CD14-positive monocyte (primary cell): ENCODE results near the gene AADACL4. TPM values are rescaled to one million over a fixed set of nuclear protein-coding genes. Genes with fewer than 3 reads are reported as not detected.
A peak's percentile ranks its signal among the peaks of the same experiment; 100 is the strongest.

Source experiments
- DNase-seq, 3 donors: peaks; one replicate each; pipeline ENCODE4 v3.0.0-alpha.2; 2011 to 2022
- H2AFZ ChIP-seq: 2 replicates; pipeline ENCODE4 v1.6.0; 2012; ENCODE audit warnings: mild to moderate bottlenecking, low read depth, low read length, inconsistent platforms; ENCODE audit not compliant: insufficient read depth, poor library complexity, severe bottlenecking
- H3K27ac ChIP-seq, 2 donors: 1 replicate in 1 of 2; 2 replicates in 1 of 2; pipeline ENCODE4 v1.5.1; 2012 to 2013; ENCODE audit warnings: low read length in 2 of 2, control low read depth in 1 of 2, inconsistent platforms in 1 of 2, low read depth in 1 of 2, mild to moderate bottlenecking in 1 of 2
- H3K27me3 ChIP-seq, 2 donors: one replicate each; pipeline versions ENCODE4 v1.6.0 to v1.6.1; 2011 to 2013; ENCODE audit warnings: low read length in 2 of 2; ENCODE audit not compliant: control insufficient read depth in 2 of 2, insufficient read depth in 2 of 2
- H3K36me3 ChIP-seq, 2 donors: replicated peaks in 1 of 2; 1 replicate in 1 of 2; 2 replicates in 1 of 2; pipeline versions ENCODE4 v1.5.1 to v1.6.1; 2012 to 2013; ENCODE audit warnings: low read length in 2 of 2, control low read depth in 1 of 2, inconsistent platforms in 1 of 2, mild to moderate bottlenecking in 1 of 2; ENCODE audit not compliant: insufficient read depth in 2 of 2, control insufficient read depth in 1 of 2
- H3K4me1 ChIP-seq, 2 donors: 1 replicate in 1 of 2; 2 replicates in 1 of 2; pipeline versions ENCODE4 v1.5.1 to v1.6.1; 2012 to 2013; ENCODE audit warnings: low read length in 2 of 2, control low read depth in 1 of 2, inconsistent platforms in 1 of 2, mild to moderate bottlenecking in 1 of 2, moderate library complexity in 1 of 2; ENCODE audit not compliant: insufficient read depth in 2 of 2, control insufficient read depth in 1 of 2
- H3K4me2 ChIP-seq: replicated peaks from 2 replicates; pipeline ENCODE3; 2012; ENCODE audit warnings: low read length, moderate library complexity, mild to moderate bottlenecking; ENCODE audit not compliant: poor library complexity, severe bottlenecking; ENCODE audit errors: extremely low read depth
- H3K4me3 ChIP-seq, 3 experiments: fragments of 200-600 bp in 1 of 3; sonication (generic) in 1 of 3; replicated peaks in 1 of 3; 1 replicate in 2 of 3; 2 replicates in 1 of 3; pipeline ENCODE4 v1.5.1; 2011 to 2013; ENCODE audit warnings: low read length in 3 of 3, mild to moderate bottlenecking in 3 of 3, control low read depth in 2 of 3, low read depth in 2 of 3, inconsistent platforms in 1 of 3, moderate library complexity in 1 of 3
- H3K79me2 ChIP-seq: 2 replicates; pipeline ENCODE4 v1.6.0; 2012; ENCODE audit warnings: mild to moderate bottlenecking, control low read depth, inconsistent platforms, low read length, moderate library complexity; ENCODE audit not compliant: insufficient read depth
- H3K9ac ChIP-seq: 2 replicates; pipeline ENCODE4 v1.6.0; 2017; ENCODE audit warnings: low read length, mild to moderate bottlenecking; ENCODE audit not compliant: insufficient read depth, poor library complexity, severe bottlenecking
- H3K9me3 ChIP-seq, 2 donors: replicated peaks in 1 of 2; 1 replicate in 1 of 2; 2 replicates in 1 of 2; pipeline versions ENCODE4 v1.5.1 to v1.6.1; 2012 to 2013; ENCODE audit warnings: low read length in 2 of 2, control low read depth in 1 of 2; ENCODE audit not compliant: control insufficient read depth in 1 of 2, insufficient read depth in 1 of 2
- H4K20me1 ChIP-seq: 2 replicates; pipeline ENCODE4 v1.6.0; 2012; ENCODE audit warnings: mild to moderate bottlenecking, low read length, control low read depth, moderate library complexity; ENCODE audit not compliant: insufficient read depth
- H3K27ac Mint-ChIP-seq, 7 donors: one replicate each; pipeline ENCODE4 v1.8.0; 2020; ENCODE audit warnings: mild to moderate bottlenecking in 7 of 7, mixed read lengths in 7 of 7, moderate library complexity in 6 of 7, inconsistent platforms in 2 of 7
- H3K27me3 Mint-ChIP-seq, 3 donors: one replicate each; pipeline ENCODE4 v1.8.0; 2021 to 2022; ENCODE audit warnings: low read depth in 3 of 3, mild to moderate bottlenecking in 3 of 3, mixed read lengths in 3 of 3, moderate library complexity in 3 of 3, inconsistent platforms in 1 of 3
- H3K36me3 Mint-ChIP-seq, 2 donors: one replicate each; pipeline ENCODE4 v1.8.0; 2020; ENCODE audit warnings: mixed read lengths in 2 of 2, inconsistent platforms in 1 of 2, mild to moderate bottlenecking in 1 of 2
- H3K4me1 Mint-ChIP-seq: one replicate; pipeline ENCODE4 v1.8.0; 2020; ENCODE audit warnings: mild to moderate bottlenecking, mixed read lengths
- H3K4me3 Mint-ChIP-seq, 2 donors: one replicate each; pipeline ENCODE4 v1.8.0; 2020; ENCODE audit warnings: mild to moderate bottlenecking in 2 of 2, mixed read lengths in 2 of 2, moderate library complexity in 1 of 2
- H3K9me3 Mint-ChIP-seq, 7 donors: one replicate each; pipeline ENCODE4 v1.8.0; 2020 to 2022; ENCODE audit warnings: mixed read lengths in 7 of 7, mild to moderate bottlenecking in 6 of 7, moderate library complexity in 6 of 7, inconsistent platforms in 2 of 7
- CTCF ChIP-seq: fragments of 200-600 bp; IDR thresholded peaks from one replicate; pipeline ENCODE4 v1.8.0; 2022; ENCODE audit warnings: antibody characterized with exemption, mild to moderate bottlenecking
- WGBS: methylation state at CpG from one replicate; pipeline ENCODE4 v1.1.5; 2013; ENCODE audit warnings: missing lambda C conversion rate; ENCODE audit not compliant: insufficient coverage; 5-methylcytosine and 5-hydroxymethylcytosine counted together
- intact Hi-C, 2 donors: fragments of 100-400 bp; cut with micrococcal nuclease; formaldehyde crosslinking; loops; one replicate each; pipeline versions ENCODE4 v1.15.0 to v1.15.1; 2023
- polyA plus RNA-seq, 3 donors: library from polyadenylated mRNA; depleted of rRNA in 1 of 3; unstranded in 2 of 3; stranded (reverse) in 1 of 3; fragments of 300-500 nt in 2 of 3; fragments of >200 nt in 1 of 3; fragmentation: Illumina TruSeq in 2 of 3; gene quantifications; 1 replicate in 2 of 3; 2 replicates in 1 of 3; pipeline ENCODE4 v1.2.3, GENCODE V29; 2012 to 2021

AADACL4 gene
- polyA plus RNA-seq, 3 donors: not detected

- intact Hi-C loops: no loop called here
- Histone ChIP-seq H3K9ac (no peak overlapping the region), H3K27ac (no peak overlapping the region), H4K20me1 (no peaks in the 10 kb centered on the region), H3K4me3 (no peak overlapping the region), H3K36me3 (no peaks in the 10 kb centered on the region), H3K4me1 (peaks cover 28 to 30% of the 10 kb centered on the region in 2 donors), H2AFZ (no peak overlapping the region), H3K4me2 (no peak overlapping the region), H3K9me3 (peaks cover 0 to 9% of the 10 kb centered on the region in 2 donors), H3K27me3 (no peaks in the 10 kb centered on the region), H3K79me2 (no peaks in the 10 kb centered on the region)
- DNase-seq: peak in 2 of 3 donors; percentile 44 to 57
- peak overlapping the region in 3 of 7 donors; percentile 54 to 78 (median 77) for H3K27ac Mint-ChIP-seq
- H3K4me1 Mint-ChIP-seq: peaks cover 45% of the 10 kb centered on the region
- H3K4me3 Mint-ChIP-seq: no peak overlapping the region
- WGBS: no CpG with 5 or more reads among the region's 3 CpGs
- no peak for TF ChIP-seq CTCF
- H3K27me3 Mint-ChIP-seq: peaks cover 7 to 17% (median 12%) of the 10 kb centered on the region in 3 donors
- peaks cover 7 to 18% (median 10%) of the 10 kb centered on the region in 7 donors for H3K9me3 Mint-ChIP-seq
- peaks cover 0 to 17% of the 10 kb centered on the region in 2 donors for H3K36me3 Mint-ChIP-seq
These were observed 36.6 kb upstream of the AADACL4 start for GRCh38 chr1:12607263-12607662.

- H3K4me1 ChIP-seq: peaks cover 17 to 18% of the 10 kb centered on the region in 2 donors
- 89% methylated on average over 4 of the region's 5 CpGs for WGBS
- H3K27ac Mint-ChIP-seq: no peak overlapping the region
These were observed 35.5 kb upstream of the AADACL4 start for GRCh38 chr1:12608311-12608957.

More at GRCh38 chr1:12608311-12608957, 35.5 kb upstream of the AADACL4 start:
- Histone ChIP-seq H3K79me2 (peaks cover 2% of the 10 kb centered on the region), H3K4me3 (no peak overlapping the region), H2AFZ (no peak overlapping the region), H4K20me1 (no peaks in the 10 kb centered on the region), H3K9ac (no peak overlapping the region), H3K9me3 (peaks cover 0 to 9% of the 10 kb centered on the region in 2 donors), H3K4me2 (no peak overlapping the region), H3K27me3 (no peaks in the 10 kb centered on the region), H3K27ac (no peak overlapping the region), H3K36me3 (no peaks in the 10 kb centered on the region)
- Mint-ChIP-seq H3K36me3 (peaks cover 0 to 22% of the 10 kb centered on the region in 2 donors), H3K4me3 (no peak overlapping the region), H3K4me1 (peaks cover 34% of the 10 kb centered on the region), H3K27me3 (peaks cover 9 to 11% (median 10%) of the 10 kb centered on the region in 3 donors), H3K9me3 (peaks cover 7 to 17% (median 10%) of the 10 kb centered on the region in 7 donors)
- no peak for DNase-seq
- TF ChIP-seq CTCF: no peak
- intact Hi-C loops: no loop called here
